OCI-LY1 (cell line): ENCODE measurements around the gene C1S.

ENCODE experiments used
- CTCF ChIP-seq: fragments of 200-600 bp; sonication (generic), shearing (Covaris generic); IDR thresholded peaks from 2 replicates; pipeline ENCODE4 v1.5.1; 2017; ENCODE audit warnings: mild to moderate bottlenecking, antibody characterized with exemption, low read length, moderate library complexity, mixed read lengths
- EZH2 ChIP-seq: fragments of 200-600 bp; sonication (generic), shearing (Covaris generic); IDR thresholded peaks from 2 replicates; pipeline ENCODE4 v1.8.0; 2017; ENCODE audit warnings: borderline replicate concordance, mixed run types, mild to moderate bottlenecking, antibody characterized with exemption, low read length, moderate library complexity, mixed read lengths

GRCh38 chr12:7100239-7100638 lies 39.7 kb downstream of the C1S start:
- TF ChIP-seq CTCF (no peak), EZH2 (no peak)
